Tongue (tissue), 2 donors: ENCODE data around the gene MYL10. TPM values are rescaled to one million over a fixed set of nuclear protein-coding genes. Genes with fewer than 3 reads are reported as not detected.

ENCODE experiments used
- DNase-seq: peaks from one replicate; pipeline ENCODE4 v3.0.0-alpha.2; 2015
- total RNA-seq: library from RNA; depleted of rRNA; stranded (reverse); fragments of >200 nt; gene quantifications from one replicate; pipeline ENCODE4 v1.2.3, GENCODE V29; 2014

The MYL10 gene
- total RNA-seq, 1 donor from 2014 or later = 20.9 TPM

DNA sequence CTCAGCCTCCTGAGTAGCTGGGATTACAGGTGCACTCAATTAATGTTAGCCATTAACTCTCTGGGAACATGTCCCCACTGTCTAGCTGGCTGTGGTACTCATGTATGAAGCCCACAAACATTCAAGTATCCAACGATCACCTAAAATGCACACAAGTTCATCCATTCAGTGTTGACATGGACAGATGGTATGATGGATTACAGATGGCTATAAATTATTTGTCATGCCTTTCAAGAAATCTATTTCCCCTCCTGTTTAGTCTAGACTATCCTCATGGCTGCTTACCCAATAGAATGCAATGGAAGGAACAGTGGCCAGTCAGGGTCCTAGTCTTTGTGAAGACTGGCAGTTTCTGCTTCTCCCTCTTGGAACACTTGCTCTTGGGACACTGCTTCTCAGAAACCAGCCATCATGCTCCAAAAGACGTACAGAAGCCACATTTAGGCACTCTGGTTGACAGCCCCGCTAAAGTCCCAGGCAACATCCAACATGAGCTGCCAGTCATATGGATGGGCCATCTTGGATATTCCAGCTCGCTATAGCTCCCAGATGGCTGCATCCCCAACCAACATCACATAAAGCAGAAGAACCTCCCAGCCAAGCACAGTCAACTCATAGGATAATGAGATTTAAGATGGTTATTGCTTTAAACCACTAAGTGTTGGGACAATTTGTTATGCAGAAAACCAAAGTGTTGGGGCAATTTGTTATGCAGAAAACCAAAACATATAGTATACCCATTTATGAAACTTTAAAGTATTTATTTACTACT, 33.1 kb downstream of the MYL10 start:
- no peak for DNase-seq

DNA sequence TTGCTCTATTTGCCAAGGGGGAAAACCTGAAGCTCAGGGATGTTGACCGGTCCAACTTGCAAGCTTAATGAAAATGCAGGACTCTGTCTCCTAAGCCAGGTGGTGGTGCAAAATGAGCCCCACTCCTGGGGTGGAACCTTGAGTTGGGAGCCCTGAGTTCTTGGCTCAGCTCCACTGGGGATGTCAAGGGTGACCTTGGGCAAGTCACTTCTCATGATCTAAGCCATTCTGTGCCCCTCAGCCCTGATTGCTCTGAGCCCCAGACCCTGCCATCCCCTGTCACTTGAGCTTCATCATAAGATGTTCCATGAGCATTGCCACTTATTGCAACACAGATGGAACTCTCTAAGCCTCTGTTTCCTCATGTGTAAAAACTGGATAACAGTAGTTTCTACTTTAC, 33.9 kb downstream of the MYL10 start:
- no peak for DNase-seq

DNA sequence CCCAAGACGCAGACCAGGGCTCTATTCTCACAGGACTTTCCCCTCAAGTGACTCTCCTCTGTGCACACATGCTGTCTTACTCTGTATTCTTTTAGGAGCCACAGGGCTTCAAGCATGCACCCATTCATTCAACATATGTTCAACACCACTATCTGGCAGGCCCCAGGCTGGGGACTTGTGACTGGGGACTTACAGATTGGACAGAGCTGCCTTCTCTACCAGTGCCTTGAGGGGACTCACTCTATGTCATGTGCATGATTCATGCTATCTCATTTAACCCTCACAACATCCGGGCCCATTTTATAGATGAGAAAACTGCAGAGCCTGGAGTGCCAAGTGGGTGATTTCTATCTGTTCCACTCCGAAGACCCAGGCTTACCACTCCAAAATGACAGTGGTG, 34.3 kb downstream of the MYL10 start:
- no peak for DNase-seq

DNA sequence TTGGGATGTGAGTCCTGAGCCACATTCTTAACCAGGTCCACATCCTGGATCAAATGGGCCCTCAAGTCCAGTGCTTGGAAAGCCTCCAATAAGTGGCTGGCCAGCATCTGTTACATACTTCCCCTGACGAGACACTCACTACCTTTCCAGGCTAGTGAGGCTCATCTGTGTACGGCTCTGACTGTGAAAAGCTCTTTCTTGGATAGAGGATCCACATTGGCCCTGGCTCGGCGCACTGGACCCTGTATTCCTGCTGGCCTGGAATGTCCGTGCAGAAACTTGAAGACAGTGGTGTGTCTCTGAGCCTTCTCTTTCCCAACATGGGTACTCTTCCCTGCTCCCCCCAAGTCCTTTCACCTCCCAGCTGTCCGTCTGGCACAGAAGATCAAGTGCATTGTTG, 35.5 kb downstream of the MYL10 start:
- no peak for DNase-seq

DNA sequence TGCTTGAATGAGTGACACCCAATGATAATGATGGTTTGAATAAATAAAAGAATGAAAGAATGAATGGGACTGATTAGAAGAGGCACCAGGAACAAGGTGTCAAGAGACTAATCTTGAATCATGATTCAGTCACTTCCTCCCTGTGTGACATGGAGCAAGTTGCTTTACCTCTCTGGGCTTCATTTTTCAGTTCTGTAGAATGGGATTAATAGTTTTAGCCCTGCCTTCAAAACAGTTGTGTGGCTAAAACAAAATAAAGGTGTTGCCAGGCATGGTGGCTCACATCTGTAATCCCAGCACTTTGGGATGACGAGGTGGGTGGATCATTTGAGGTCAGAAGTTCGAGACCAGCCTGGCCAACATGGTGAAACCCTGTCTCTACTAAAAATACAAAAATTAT, 37.6 kb downstream of the MYL10 start:
- DNase-seq = no peak

DNA sequence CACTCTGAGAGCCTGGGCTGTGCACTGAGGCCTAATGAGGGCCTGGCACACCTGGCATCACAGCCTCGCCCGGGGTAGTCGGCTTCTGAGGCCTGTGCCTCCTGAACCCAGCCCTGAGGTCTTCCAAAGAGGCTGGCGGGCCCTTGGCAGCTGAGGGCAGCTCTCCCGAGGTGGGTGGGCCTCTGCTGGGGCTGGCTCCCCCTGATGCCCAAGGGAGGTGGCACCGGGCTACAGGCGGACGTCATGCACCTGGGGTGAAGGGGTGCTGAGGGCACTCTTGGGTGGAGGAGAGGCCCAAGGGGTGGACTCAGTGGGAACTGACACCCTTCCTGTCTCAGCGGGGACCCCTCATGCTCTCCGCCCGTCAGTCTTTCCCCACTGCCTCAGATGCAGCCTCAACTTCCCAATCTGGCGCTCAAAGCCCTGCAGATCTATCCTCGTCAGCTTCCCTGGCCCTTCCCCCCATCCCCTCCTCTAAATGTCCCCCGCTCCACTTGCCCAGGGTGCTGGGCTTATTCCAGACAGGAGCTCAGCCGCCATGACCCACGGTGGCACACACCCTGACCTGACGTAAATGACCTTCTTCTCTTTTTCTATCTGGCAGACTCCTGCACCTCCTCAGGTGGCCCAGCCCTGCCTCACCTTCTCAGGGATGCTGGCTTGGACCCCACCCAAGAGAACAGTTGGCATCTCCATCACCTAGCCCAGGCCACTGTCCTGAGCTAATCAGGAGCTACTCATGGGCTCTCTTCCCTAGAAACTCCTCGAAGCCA, 38.2 kb downstream of the MYL10 start:
- no peak for DNase-seq

DNA sequence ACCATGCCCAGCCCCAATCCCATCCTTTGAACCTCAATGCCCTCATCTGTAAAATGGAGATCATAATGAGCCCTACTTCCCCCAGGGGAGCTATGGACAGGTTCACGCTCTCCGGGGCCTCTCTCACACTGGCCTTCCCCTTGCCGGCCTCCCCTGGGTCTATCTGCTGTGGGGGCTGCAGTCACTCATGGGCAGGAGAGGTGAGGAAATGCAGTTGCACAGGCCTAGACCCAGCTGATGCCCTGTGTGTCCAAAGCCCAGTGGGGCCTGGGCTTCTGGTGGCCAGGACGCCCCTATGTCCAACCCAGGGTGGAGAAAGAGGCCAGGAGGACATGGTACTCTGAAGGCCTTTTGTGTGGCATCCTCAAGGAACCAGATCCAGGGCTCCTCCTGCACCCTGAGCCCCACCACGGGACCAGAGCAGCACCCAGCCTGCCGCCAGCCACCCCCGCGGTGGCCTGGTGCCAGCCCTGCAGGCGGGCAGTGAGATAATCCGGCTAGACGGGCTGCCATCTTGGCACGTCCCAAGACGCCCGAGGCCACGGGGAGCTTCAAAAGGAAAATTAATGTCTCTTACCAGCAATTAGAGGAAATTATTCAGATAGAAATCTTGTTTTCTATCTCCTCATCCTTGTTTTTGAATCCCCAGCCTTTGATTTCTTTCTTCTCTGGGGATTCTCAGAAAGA, 39.0 kb downstream of the MYL10 start:
- no peak for DNase-seq

DNA sequence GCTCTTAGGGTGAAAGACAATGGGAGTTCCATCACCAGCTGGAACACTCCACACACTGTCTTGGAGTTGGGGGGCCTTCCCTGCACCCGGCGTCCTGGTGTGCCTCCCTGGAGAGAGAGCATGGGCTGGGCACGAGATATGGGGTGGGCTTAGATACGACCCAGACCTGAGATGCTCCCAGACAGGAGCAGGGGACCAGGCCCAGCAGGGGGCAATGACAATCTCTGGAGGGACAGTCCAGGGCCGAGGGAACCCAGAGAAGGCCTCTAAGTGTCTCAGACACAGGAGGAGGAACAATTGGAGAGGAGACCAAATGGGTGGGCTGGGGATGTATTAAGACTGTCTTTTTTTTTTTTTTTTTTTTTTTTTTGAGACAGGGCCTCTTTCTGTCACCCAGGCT, 40.0 kb downstream of the MYL10 start:
- DNase-seq = no peak

DNA sequence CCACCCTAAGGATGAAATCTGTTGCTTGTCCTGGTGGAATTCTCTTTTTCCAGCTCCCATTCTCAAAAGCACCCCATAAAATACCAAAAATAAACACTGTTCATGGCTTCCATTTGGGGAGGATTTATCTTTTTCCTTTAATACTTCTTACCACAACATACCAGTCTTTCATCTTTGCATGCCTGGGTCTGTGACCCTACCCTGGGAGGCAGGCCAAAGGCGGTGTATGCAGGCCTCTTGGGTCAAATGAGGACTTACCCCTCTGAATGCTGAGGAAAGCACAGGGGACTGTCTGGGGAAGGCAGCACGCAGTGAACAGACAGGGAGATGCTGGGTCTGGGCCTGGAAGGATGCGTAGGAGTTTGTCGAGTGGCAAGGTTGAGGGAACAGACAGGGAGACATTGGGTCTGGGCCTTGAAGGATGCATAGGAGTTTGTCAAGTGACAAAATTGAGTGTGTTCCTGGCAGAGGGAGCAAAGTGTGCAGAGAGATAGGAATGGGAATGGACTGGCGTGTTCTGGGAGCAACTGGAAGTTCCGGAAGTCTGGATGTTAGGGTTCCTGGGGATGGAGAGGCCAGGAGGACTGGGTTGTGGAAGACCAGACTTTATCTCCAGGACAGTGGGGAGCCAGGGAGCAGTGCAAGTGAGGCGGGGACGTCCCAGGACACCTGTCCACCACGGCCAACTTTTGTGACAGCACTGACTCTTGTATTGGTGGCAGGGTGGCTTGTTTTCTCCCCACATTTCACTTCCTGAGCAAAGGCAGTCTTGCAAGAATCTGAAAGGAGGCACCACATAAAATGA, 40.8 kb downstream of the MYL10 start:
- DNase-seq = no peak

DNA sequence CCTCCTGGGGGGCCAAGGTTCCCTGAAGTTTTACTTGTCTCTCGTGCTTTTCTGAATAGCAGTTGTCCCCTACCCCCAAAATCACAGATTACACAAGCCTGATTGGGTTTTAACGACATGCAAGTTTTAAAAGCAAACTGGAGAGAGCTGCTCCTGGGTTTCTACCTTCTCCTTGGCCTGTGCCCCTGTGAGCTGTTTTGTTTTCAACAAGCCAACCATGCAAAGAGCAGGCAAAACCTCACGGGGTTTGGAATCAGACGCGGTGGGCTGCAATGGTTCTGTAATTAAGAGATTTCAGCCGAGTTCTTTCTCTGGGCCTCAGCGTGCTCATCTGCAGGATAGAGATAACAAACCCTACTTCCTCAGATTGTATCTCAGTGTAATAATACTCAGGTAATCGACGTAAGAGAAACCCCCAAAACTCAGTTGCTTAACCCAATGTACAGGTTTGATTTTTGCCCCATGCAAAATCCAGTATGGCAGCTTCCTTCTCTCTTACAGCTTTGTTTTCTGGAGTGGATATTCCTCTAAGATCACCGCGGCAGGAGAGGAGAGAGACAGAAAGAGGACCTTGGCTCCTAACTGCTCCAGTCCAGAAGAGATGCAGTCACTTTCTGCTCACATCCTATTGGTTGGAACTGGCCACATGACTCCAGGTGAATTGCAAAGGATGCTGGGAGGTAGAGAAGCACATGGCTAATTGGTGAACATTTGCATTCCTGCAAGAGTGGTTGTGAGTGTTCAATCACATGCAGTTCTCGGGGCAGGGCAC, 42.0 kb downstream of the MYL10 start:
- no peak for DNase-seq

DNA sequence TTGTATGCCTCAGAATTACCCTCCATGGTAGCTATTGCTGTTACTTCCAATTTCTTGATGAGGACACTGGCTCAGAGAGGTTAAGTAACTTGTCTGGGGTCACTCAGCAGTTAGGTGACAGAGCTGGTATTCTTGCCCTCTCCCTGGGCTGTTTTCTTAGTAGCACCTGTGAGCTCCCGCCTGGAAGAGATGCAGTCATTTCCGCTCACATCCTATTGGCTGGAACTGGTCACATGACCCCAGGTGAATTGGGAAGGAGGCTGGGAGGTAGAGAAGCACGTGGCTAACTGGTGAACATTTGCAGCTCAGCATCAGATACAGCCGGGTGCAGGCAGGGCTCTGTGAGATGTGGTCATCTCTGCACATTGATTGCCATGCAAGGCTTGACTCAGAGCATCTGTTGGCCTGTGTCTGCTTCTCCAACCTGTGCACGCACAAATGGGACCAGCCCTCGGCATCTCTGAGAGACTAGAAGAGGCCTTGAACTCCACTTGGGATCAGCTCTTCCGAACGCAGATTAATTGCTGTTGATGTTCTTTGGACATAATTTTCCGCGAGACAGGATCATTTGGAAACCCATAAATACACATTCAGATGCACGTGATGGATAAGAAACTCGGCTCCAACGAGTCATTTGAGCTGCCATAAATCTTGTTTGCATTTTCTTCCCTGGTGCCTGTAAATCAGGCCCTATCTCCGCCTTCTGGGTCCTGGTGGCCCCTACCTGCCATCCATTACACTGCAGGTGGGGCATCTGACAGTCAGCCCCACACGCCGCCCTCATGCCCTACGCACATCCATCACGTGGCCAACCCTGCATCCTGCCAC, 42.8 kb downstream of the MYL10 start:
- no peak for DNase-seq

DNA sequence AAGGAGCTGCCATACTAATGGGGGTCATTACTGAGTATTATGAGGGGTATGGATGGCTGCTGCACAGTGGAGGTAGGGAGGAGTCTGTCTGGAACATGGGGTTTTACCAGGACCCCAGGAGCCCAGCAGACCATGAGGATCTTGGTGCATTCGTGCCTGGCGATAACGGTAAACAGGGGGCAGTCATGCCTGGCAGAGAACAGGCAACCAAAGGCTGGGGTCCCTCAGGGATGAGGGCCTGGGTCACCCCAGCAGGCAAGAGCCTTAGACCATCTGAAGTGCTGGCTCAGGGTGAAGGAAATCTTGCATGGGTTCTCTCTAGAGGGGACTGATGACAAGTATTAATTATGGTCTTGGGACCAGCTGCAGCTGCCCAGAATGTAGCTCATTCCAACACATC, 46.1 kb downstream of the MYL10 start:
- no peak for DNase-seq

DNA sequence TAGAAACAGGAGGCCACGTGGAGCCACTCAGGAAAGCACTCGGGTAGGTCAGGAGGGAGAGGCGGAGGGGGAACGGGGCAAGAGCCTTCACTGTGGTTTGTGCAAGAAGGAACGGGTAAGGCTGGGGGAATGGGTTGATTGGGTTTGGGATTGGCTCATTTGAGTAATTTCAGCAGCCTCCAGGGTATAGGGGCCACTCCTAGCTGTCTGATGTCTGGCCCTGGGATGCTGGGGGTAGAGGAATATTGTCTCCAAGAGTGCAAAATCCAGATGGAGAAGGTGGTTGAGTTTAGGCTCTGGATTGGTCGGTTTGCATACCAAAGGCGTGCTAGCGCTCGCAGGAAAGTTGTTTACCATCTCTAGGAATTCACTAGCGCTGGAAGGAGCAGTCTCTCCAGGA, 47.2 kb downstream of the MYL10 start:
- DNase-seq = no peak

DNA sequence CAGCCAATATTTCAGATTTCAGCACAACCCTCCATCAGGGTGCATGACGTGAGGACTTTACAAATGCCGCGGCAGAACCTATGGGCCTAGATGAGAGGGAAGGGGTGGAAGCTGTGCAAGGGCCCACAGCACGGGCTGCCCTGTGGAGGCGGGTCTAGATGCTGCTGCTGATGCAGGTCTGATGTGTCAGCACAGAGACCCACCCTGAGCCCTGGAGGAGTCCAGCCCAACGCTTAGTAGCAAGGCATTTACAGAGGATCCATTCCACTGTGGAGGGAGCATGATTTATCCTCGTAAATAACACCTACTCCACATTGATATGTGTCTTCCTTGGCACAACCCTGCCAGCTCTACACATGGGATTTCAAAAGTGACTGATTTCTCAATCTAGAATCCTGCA, 48.5 kb downstream of the MYL10 start:
- no peak for DNase-seq

DNA sequence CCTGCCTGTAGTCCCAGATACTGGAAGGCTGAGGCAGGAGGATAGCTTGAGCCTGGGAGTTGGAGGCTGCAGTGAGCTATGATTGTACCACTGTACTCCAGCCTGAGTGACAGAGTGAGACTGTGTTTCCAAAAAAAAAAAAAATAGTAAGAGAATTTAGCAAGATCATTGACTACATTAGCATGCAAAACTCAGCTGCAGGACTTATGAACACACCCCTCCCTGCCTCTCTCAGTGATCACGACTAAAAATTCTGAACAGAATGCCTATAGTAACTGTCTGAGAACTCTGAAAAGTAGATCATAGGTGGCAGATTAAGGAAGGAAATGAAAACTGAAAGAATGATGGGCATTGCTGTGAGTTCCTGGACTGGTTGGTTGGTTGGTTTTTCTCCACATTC, 50.5 kb downstream of the MYL10 start:
- no peak for DNase-seq

DNA sequence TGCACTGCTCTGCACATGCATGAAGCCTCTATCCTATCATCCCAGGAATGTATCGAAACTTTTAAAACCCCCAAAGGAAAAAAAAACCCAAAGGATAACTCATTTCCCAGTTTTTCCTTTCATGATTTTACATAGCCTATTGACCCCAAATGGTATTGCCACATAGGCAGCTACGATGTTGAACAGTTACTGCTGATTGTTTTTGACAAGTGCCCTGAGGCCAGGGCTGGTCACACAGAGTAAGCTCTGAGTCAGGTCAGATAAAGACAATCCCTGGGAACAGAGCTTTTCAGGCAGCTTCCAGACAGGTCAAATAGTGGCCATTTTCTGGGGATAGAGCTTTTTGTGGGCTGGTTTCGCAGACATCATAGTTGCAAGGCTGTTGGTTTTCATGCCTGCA, 52.1 kb downstream of the MYL10 start:
- no peak for DNase-seq

DNA sequence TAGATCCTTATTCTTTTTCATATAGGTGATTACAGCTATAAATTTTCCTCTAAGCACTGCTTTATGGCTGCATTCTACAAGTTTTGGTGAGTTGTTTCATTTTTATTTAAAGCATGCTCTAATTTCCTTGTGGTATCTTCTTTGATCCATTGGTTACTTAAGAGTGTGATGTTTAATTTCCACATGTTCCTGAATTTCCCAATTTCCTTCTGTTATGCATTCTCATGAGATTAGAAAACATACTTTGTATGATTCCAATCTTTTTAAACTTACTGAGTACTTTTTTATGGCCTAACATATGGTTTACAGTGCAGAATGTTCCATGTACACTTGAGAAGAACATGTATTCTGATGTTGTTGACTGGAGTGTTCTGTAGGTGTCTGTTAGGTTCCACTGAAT, 53.4 kb downstream of the MYL10 start:
- DNase-seq = no peak

DNA sequence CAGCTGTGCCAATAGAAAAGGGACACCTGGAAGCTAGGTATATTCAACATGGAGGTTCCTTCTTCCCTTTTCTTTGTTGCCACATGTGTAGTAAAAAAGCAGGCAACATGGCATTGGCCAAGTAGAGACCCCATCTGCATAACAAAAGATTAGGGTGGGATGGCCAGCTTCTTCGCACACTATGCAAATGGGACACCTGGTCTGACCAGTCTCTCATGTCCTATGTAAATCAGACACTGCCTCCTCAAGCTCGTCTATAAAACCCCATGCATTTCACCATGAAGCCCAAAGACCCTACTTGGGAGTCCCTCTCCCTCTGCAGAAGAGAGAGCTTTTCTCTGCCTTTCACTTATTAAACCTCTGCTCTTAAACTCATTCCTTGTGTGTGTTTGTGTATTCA, 53.9 kb downstream of the MYL10 start:
- no peak for DNase-seq

DNA sequence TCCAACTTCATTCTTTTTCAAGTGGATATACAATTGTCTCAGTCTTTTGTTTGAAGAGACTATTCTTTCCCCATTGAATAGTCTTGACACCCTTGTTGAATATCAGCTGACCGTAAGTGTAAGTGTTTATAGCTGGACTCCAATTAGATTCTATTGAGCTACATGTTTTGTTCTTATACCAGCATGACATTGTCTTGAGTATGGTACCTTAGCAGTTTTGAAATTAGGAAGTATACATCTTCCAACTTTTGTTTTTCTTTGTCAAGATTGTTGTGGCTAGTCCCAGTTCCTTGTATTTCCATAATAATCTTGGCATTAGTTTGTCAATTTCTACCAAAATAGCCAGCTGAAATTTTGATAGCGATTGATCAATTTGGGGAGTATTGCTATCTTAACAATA, 56.9 kb downstream of the MYL10 start:
- DNase-seq = no peak

DNA sequence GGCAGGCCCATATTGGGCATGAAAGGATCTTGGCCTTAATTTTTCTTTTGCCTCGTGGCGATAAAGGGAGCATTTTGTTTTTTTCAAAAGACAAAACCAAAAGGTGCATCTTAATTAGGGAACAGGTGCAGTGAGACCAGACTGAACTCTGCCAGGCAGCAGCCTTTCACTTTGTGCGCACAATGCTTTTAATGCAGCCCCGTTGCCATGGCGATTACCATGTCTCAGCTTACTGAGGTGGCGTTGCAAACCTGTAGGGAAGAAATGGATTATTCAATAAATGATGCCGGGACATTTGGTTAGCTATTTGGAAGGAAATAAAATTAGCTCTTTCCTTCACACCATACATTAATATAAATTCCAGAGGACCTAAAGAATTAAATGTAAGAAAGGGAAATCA, 61.9 kb downstream of the MYL10 start:
- DNase-seq = no peak
